ENCODE measurements around the gene RIF1.

RIF1 gene

GRCh38 chr2:151476287-151476686 lies 66.6 kb downstream of the RIF1 start:
- no peaks in the 10 kb centered on the region for H3K4me1 ChIP-seq (ENCODE audit: insufficient read depth, low read length, poor library complexity, severe bottlenecking)

GRCh38 chr2:151478011-151478410 lies 68.3 kb downstream of the RIF1 start:
- no peaks in the 10 kb centered on the region for H3K4me1 ChIP-seq (ENCODE audit: insufficient read depth, low read length, poor library complexity, severe bottlenecking)
- no peak overlapping the region for H3K9ac ChIP-seq (ENCODE audit: low read depth, low read length, poor library complexity, severe bottlenecking)
- H3K4me3 ChIP-seq (ENCODE audit: low read length, poor library complexity, severe bottlenecking), result no peak overlapping the region
- H3K9me2 ChIP-seq (replicated peaks; ENCODE audit: low read depth, low read length), result no peaks in the 10 kb centered on the region
- H3K36me3 ChIP-seq (ENCODE audit: insufficient read depth, low read length), result peaks cover 56% of the 10 kb centered on the region
- no peaks in the 10 kb centered on the region for H3F3A ChIP-seq (ENCODE audit: low read depth)
- no peaks in the 10 kb centered on the region; the same call in 1 of the 2 replicates for H3K79me2 ChIP-seq (ENCODE audit: insufficient read depth, low read length)
- no peak overlapping the region for H3K4me2 ChIP-seq (ENCODE audit: low read depth, low read length, poor library complexity, severe bottlenecking)
- H3K9me3 ChIP-seq (ENCODE audit: insufficient read depth, low read depth, low read length), result no peaks in the 10 kb centered on the region
- no peak overlapping the region for H2AFZ ChIP-seq (ENCODE audit: low read length)
- TF ChIP-seq EZH2phosphoT487 (IDR thresholded peaks at IDR 0.05; ENCODE audit: borderline replicate concordance), result no peak
- no peak for TF ChIP-seq CTCF (conservative IDR thresholded peaks at IDR 0.05; ENCODE audit: low read length)
- H4K20me1 ChIP-seq (ENCODE audit: insufficient read depth, low read length, poor library complexity, severe bottlenecking), result no peaks in the 10 kb centered on the region
- H3K27me3 ChIP-seq (ENCODE audit: insufficient read depth, low read length, poor library complexity, severe bottlenecking), result no peaks in the 10 kb centered on the region

More at GRCh38 chr2:151476287-151476686, 66.6 kb downstream of the RIF1 start:
- Histone ChIP-seq H3K27me3 (ENCODE audit: insufficient read depth, low read length, poor library complexity, severe bottlenecking) (no peaks in the 10 kb centered on the region), H3K79me2 (ENCODE audit: insufficient read depth, low read length) (no peaks in the 10 kb centered on the region; the same call in 1 of the 2 replicates), H2AFZ (ENCODE audit: low read length) (no peak overlapping the region), H3K9me2 (replicated peaks; ENCODE audit: low read depth, low read length) (no peaks in the 10 kb centered on the region), H3K4me2 (ENCODE audit: low read depth, low read length, poor library complexity, severe bottlenecking) (no peak overlapping the region), H4K20me1 (ENCODE audit: insufficient read depth, low read length, poor library complexity, severe bottlenecking) (no peaks in the 10 kb centered on the region), H3K9me3 (ENCODE audit: insufficient read depth, low read depth, low read length) (no peaks in the 10 kb centered on the region), H3F3A (ENCODE audit: low read depth) (no peaks in the 10 kb centered on the region), H3K36me3 (ENCODE audit: insufficient read depth, low read length) (peaks cover 51% of the 10 kb centered on the region), H3K4me3 (ENCODE audit: low read length, poor library complexity, severe bottlenecking) (no peak overlapping the region), H3K9ac (ENCODE audit: low read depth, low read length, poor library complexity, severe bottlenecking) (no peak overlapping the region)
- no peak for TF ChIP-seq EZH2phosphoT487 (IDR thresholded peaks at IDR 0.05; ENCODE audit: borderline replicate concordance)
- no peak for TF ChIP-seq CTCF (conservative IDR thresholded peaks at IDR 0.05; ENCODE audit: low read length)

- no peaks in the 10 kb centered on the region for H3K4me1 ChIP-seq (ENCODE audit: insufficient read depth, low read length, poor library complexity, severe bottlenecking)
- no peaks in the 10 kb centered on the region for H3K9me3 ChIP-seq (ENCODE audit: insufficient read depth, low read depth, low read length)
- TF ChIP-seq EZH2phosphoT487 (IDR thresholded peaks at IDR 0.05; ENCODE audit: borderline replicate concordance), result no peak
- no peak for TF ChIP-seq CTCF (conservative IDR thresholded peaks at IDR 0.05; ENCODE audit: low read length)
- no peak overlapping the region for H3K4me3 ChIP-seq (ENCODE audit: low read length, poor library complexity, severe bottlenecking)
- H3K9ac ChIP-seq (ENCODE audit: low read depth, low read length, poor library complexity, severe bottlenecking), result no peak overlapping the region
- H2AFZ ChIP-seq (ENCODE audit: low read length), result no peak overlapping the region
- no peaks in the 10 kb centered on the region; the same call in 1 of the 2 replicates for H3K79me2 ChIP-seq (ENCODE audit: insufficient read depth, low read length)
- H3F3A ChIP-seq (ENCODE audit: low read depth), result no peaks in the 10 kb centered on the region
- H3K27me3 ChIP-seq (ENCODE audit: insufficient read depth, low read length, poor library complexity, severe bottlenecking), result no peaks in the 10 kb centered on the region
- H3K4me2 ChIP-seq (ENCODE audit: low read depth, low read length, poor library complexity, severe bottlenecking), result no peak overlapping the region
- no peaks in the 10 kb centered on the region for H3K9me2 ChIP-seq (replicated peaks; ENCODE audit: low read depth, low read length)
- H3K36me3 ChIP-seq (ENCODE audit: insufficient read depth, low read length), result peaks cover 31% of the 10 kb centered on the region
- H4K20me1 ChIP-seq (ENCODE audit: insufficient read depth, low read length, poor library complexity, severe bottlenecking), result no peaks in the 10 kb centered on the region
Observed at GRCh38 chr2:151481744-151482143, 72.0 kb downstream of the RIF1 start.
